Breast epithelium (tissue), 3 donors: Measurements from ENCODE around the gene POU3F3.

Source experiments
- CTCF ChIP-seq, 3 donors: fragments of 450-650 bp; IDR thresholded peaks; one replicate each; pipeline ENCODE4 v1.5.1; 2016 to 2017; ENCODE audit warnings: antibody characterized with exemption in 3 of 3, mild to moderate bottlenecking in 3 of 3, moderate library complexity in 3 of 3
- POLR2A ChIP-seq: fragments of 450-650 bp; IDR thresholded peaks from one replicate; pipeline ENCODE4 v1.6.1; 2016; ENCODE audit warnings: antibody characterized with exemption, mild to moderate bottlenecking, moderate library complexity
- POLR2AphosphoS5 ChIP-seq, 3 donors: sonication (generic); formaldehyde crosslinking; IDR thresholded peaks; one replicate each; pipeline ENCODE4 v1.6.1; 2017; ENCODE audit warnings: antibody characterized with exemption in 3 of 3

GRCh38 chr2:104834431-104835153 is 19.3 kb upstream of the POU3F3 start:
- TF ChIP-seq CTCF (IDR thresholded peaks at IDR 0.05) = no peak
- no peak for TF ChIP-seq POLR2A
- no peak for TF ChIP-seq POLR2AphosphoS5 (IDR thresholded peaks at IDR 0.05)
